HepG2 (cell line): ENCODE results near the gene ASCL3. TPM values are rescaled to one million over a fixed set of nuclear protein-coding genes. Genes with fewer than 3 reads are reported as not detected.

Source experiments
- ATAC-seq: fragments of 200-7000 bp; cut with Tn5 transposase; 3 replicates; pipeline ENCODE4 v1.9.1; 2020; ENCODE audit warnings: mild to moderate bottlenecking, moderate library complexity
- BruUV-seq: library from RNA; stranded (reverse); fragments of 400-500 nt; replicated peaks from 2 replicates; lab custom pipeline; 2021; lab: Mats Ljungman, UMichigan
- CTCF ChIA-PET: fragments of 300-600 bp; formaldehyde crosslinking; extraction: SDS; loops from one replicate; lab custom pipeline; 2021; ENCODE audit warnings: low total read pairs, inconsistent platforms, low intra/inter-chr PET ratio; lab: Yijun Ruan, JAX
- POLR2A ChIA-PET: fragments of 350-600 bp; sonication (Branson Sonifier 250); formaldehyde crosslinking; loops from one replicate; lab custom pipeline; 2020; ENCODE audit warnings: antibody characterized with exemption, inconsistent platforms; lab: Yijun Ruan, JAX
- DNase-seq: peaks from one replicate; pipeline ENCODE4 v3.0.0-alpha.2; 2015; ENCODE audit warnings: low spot score
- FAIRE-seq: peaks from 3 replicates; lab custom pipeline; 2011; peaks lifted over from hg19 to GRCh38; lab: Jason Lieb, UNC
- H2AFZ ChIP-seq: one replicate; pipeline ENCODE4 v1.6.1; 2011; ENCODE audit warnings: low read length, inconsistent platforms
- H3K27ac ChIP-seq: fragments of 300-600 bp; 3 replicates; pipeline ENCODE4 v1.8.0; 2011; ENCODE audit warnings: mixed run types, mild to moderate bottlenecking, mixed read lengths, low read length, inconsistent platforms; ENCODE audit not compliant: insufficient read depth; ENCODE audit errors: extremely low read length
- H3K27me3 ChIP-seq, 2 experiments: fragments of 200-600 bp in 1 of 2; 2 replicates in 1 of 2; 3 replicates in 1 of 2; pipeline versions ENCODE4 v1.6.0 to v1.8.0; 2011; ENCODE audit warnings: low read length in 2 of 2, mild to moderate bottlenecking in 2 of 2, moderate library complexity in 2 of 2, inconsistent platforms in 1 of 2; ENCODE audit not compliant: insufficient read depth in 2 of 2, control insufficient read depth in 1 of 2
- H3K36me3 ChIP-seq, 2 experiments: fragments of 200-600 bp in 1 of 2; replicated peaks in 1 of 2; 2 replicates in 1 of 2; 3 replicates in 1 of 2; pipeline versions ENCODE4 v1.5.1 to v1.8.0; 2011; ENCODE audit warnings: low read length in 2 of 2, inconsistent platforms in 1 of 2; ENCODE audit not compliant: insufficient read depth in 2 of 2, control insufficient read depth in 1 of 2
- H3K4me1 ChIP-seq: 2 replicates; pipeline ENCODE4 v1.5.1; 2012; ENCODE audit warnings: low read length, inconsistent platforms; ENCODE audit not compliant: insufficient read depth
- H3K4me2 ChIP-seq: 2 replicates; pipeline ENCODE4 v1.6.0; 2011; ENCODE audit warnings: low read depth, low read length, inconsistent platforms
- H3K4me3 ChIP-seq, 3 experiments: fragments of 200-600 bp in 1 of 3; sonication (generic), shearing (Covaris generic) in 1 of 3; replicated peaks in 1 of 3; 2 replicates each; pipeline ENCODE4 v1.5.1; 2011 to 2016; ENCODE audit warnings: low read length in 3 of 3, inconsistent platforms in 2 of 3, low read depth in 2 of 3, mild to moderate bottlenecking in 2 of 3, control low read depth in 1 of 3, mixed read lengths in 1 of 3; ENCODE audit not compliant: insufficient read depth in 1 of 3
- H3K79me2 ChIP-seq: one replicate; pipeline ENCODE4 v1.6.1; 2011; ENCODE audit warnings: low read length, inconsistent platforms; ENCODE audit not compliant: insufficient read depth
- H3K9ac ChIP-seq: 2 replicates; pipeline ENCODE4 v1.6.0; 2011; ENCODE audit warnings: mild to moderate bottlenecking, low read depth, low read length, inconsistent platforms; ENCODE audit not compliant: insufficient read depth
- H3K9me3 ChIP-seq: 2 replicates; pipeline ENCODE4 v1.5.1; 2012; ENCODE audit warnings: mild to moderate bottlenecking, low read length
- H4K20me1 ChIP-seq: 2 replicates; pipeline ENCODE4 v1.6.0; 2011; ENCODE audit warnings: inconsistent platforms, mild to moderate bottlenecking, low read length, moderate library complexity; ENCODE audit not compliant: insufficient read depth
- CEBPB ChIP-seq: IDR thresholded peaks from 2 replicates; pipeline ENCODE4 v1.6.1; 2011; ENCODE audit warnings: low read depth, low read length, improper control_type of control experiment, borderline replicate concordance
- FOXA1 ChIP-seq, 2 experiments: fragments of 450-650 bp in 1 of 2; sonication (generic) in 1 of 2; formaldehyde crosslinking in 1 of 2; IDR thresholded peaks; 2 replicates each; pipeline versions ENCODE4 v1.4.0 to v1.6.1; 2016 to 2020; ENCODE audit warnings: missing genetic modification reagents in 1 of 2
- FOXA3 ChIP-seq: IDR thresholded peaks from 2 replicates; pipeline ENCODE4 v1.6.1; 2016; ENCODE audit warnings: missing genetic modification reagents, missing compliant biosample characterization
- KLF16 ChIP-seq, 2 experiments: sonication (generic) in 1 of 2; formaldehyde crosslinking in 1 of 2; IDR thresholded peaks; 2 replicates each; pipeline versions ENCODE4 v1.6.1 to v1.8.0; 2016 to 2023; ENCODE audit warnings: missing genetic modification reagents in 2 of 2, missing compliant biosample characterization in 1 of 2
- MED1 ChIP-seq: sonication (generic); formaldehyde crosslinking; IDR thresholded peaks from 2 replicates; pipeline ENCODE4 v1.4.0; 2020; ENCODE audit warnings: missing genetic modification reagents
- NCOA2 ChIP-seq: sonication (generic); formaldehyde crosslinking; IDR thresholded peaks from 2 replicates; pipeline ENCODE4 v1.8.0; 2022; ENCODE audit warnings: inconsistent platforms
- SNAPC2 ChIP-seq: sonication (generic); formaldehyde crosslinking; IDR thresholded peaks from 2 replicates; pipeline ENCODE4 v1.8.1; 2022; ENCODE audit warnings: mild to moderate bottlenecking, missing genetic modification reagents
- TEAD3 ChIP-seq: optimal IDR thresholded peaks from 2 replicates; pipeline ENCODE3; 2016; ENCODE audit warnings: borderline replicate concordance
- ZFP36L2 ChIP-seq: sonication (generic); formaldehyde crosslinking; IDR thresholded peaks from 2 replicates; pipeline ENCODE4 v1.4.0; 2020; ENCODE audit warnings: missing genetic modification reagents
- ZFP41 ChIP-seq: sonication (generic); formaldehyde crosslinking; IDR thresholded peaks from 2 replicates; pipeline ENCODE4 v1.4.0; 2020; ENCODE audit warnings: mild to moderate bottlenecking, missing genetic modification reagents, borderline replicate concordance
- ZNF17 ChIP-seq: sonication (generic); formaldehyde crosslinking; IDR thresholded peaks from 2 replicates; pipeline ENCODE4 v1.5.0; 2020; ENCODE audit warnings: mild to moderate bottlenecking, missing genetic modification reagents
- ZNF326 ChIP-seq: sonication (generic); formaldehyde crosslinking; IDR thresholded peaks from 2 replicates; pipeline ENCODE4 v1.4.0; 2020; ENCODE audit warnings: missing genetic modification reagents, borderline replicate concordance
- ZNF550 ChIP-seq: sonication (generic); formaldehyde crosslinking; IDR thresholded peaks from 2 replicates; pipeline ENCODE4 v1.4.0; 2020; ENCODE audit warnings: mild to moderate bottlenecking, missing genetic modification reagents, borderline replicate concordance
- ZNF605 ChIP-seq: sonication (generic); formaldehyde crosslinking; IDR thresholded peaks from 2 replicates; pipeline ENCODE4 v1.8.0; 2022; ENCODE audit warnings: mild to moderate bottlenecking, missing genetic modification reagents
- ZNF816 ChIP-seq: sonication (generic); formaldehyde crosslinking; IDR thresholded peaks from 2 replicates; pipeline ENCODE4 v1.8.0; 2022; ENCODE audit warnings: missing genetic modification reagents, mild to moderate bottlenecking, borderline replicate concordance
- WGBS: methylation state at CpG from one replicate; pipeline ENCODE4 v1.1.6; 2017; ENCODE audit warnings: low lambda C conversion rate; 5-methylcytosine and 5-hydroxymethylcytosine counted together
- in situ Hi-C: cut with HindIII; loops from 2 replicates; pipeline ENCODE4 v1.10.0; 2017; ENCODE audit warnings: low pct_unique_long_range_greater_than_20kb; ENCODE audit not compliant: extremely low pct_ligation_motif_present
- intact Hi-C: fragments of 100-400 bp; cut with micrococcal nuclease; formaldehyde crosslinking; loops from one replicate; pipeline ENCODE4 v1.10.0; 2022; ENCODE audit not compliant: unreplicated experiment
- polyA plus RNA-seq, 8 experiments: library from polyadenylated mRNA; depleted of rRNA in 3 of 8; stranded (reverse) in 7 of 8; unstranded in 1 of 8; fragments of >200 nt; fragmentation: Illumina TruSeq in 4 of 8; extraction: Trizol in 4 of 8; gene quantifications; 2 replicates each; pipeline versions ENCODE4 v1.2.1 to v1.2.3, GENCODE V29; 2011 to 2016; ENCODE audit warnings: low read depth in 4 of 8, missing spikeins in 1 of 8, mixed read lengths in 1 of 8; ENCODE audit not compliant: insufficient read depth in 1 of 8
- total RNA-seq, 5 experiments: library from RNA; depleted of rRNA; stranded (reverse); fragments of >200 nt; fragmentation: Illumina TruSeq; extraction: Trizol; gene quantifications; 2 replicates each; pipeline ENCODE4 v1.2.3, GENCODE V29; 2016; ENCODE audit warnings: low read depth in 1 of 5
- TF ChIP-seq, protein P1 (sequence below): sonication (generic); formaldehyde crosslinking; IDR thresholded peaks from 2 replicates; pipeline ENCODE4 v1.4.0; 2020; ENCODE audit warnings: low read depth, mild to moderate bottlenecking, missing genetic modification reagents

The ASCL3 gene
- total and polyA plus RNA-seq, 2 of the 13 experiments (the other 11 are each of a cell fraction or from before 2014, with no cell fraction given) = not detected

GRCh38 chr11:8930456-8931175 lies 12.2 kb downstream of the ASCL3 start:
- H2AFZ ChIP-seq = no peak overlapping the region
- POLR2A ChIA-PET = no interaction called here
- 93% methylated on average over 7 of the region's 12 CpGs for WGBS
- no TSS peak for BruUV-seq
- H3K4me1 ChIP-seq = peaks cover 7% of the 10 kb centered on the region; the same call in 1 of the 2 replicates
- H3K4me3 ChIP-seq = no peak overlapping the region
- DNase-seq (no peak), ATAC-seq (no peak)
- intact Hi-C loops = no loop called here
- H3K9ac ChIP-seq = no peak overlapping the region
- H3K36me3 ChIP-seq = no peaks in the 10 kb centered on the region
- H3K27ac ChIP-seq = no peak overlapping the region
- H3K9me3 ChIP-seq = no peaks in the 10 kb centered on the region
- H3K79me2 ChIP-seq = no peaks in the 10 kb centered on the region
- no peaks in the 10 kb centered on the region for H3K27me3 ChIP-seq
- CTCF ChIA-PET = no interaction called here
- H4K20me1 ChIP-seq = no peaks in the 10 kb centered on the region
- H3K4me2 ChIP-seq = no peak overlapping the region
- no peak for TF ChIP-seq KLF16 (CRISPR knock-in tag; IDR thresholded peaks at IDR 0.05)
- TF ChIP-seq ZNF326 (CRISPR knock-in tag) = no peak
- TF ChIP-seq ZNF550 (CRISPR knock-in tag) = no peak
- TF ChIP-seq, all 625 proteins: peak for 0
- in situ Hi-C loops = no loop called here
- no peak for FAIRE-seq

GRCh38 chr11:8928981-8929615 lies 13.7 kb downstream of the ASCL3 start:
- no peak overlapping the region for H2AFZ ChIP-seq
- no peak overlapping the region for H3K4me2 ChIP-seq
- intact Hi-C loops (no loop called here), in situ Hi-C loops (no loop called here)
- FAIRE-seq (no peak), ATAC-seq (peak; percentile 60), DNase-seq (peak; percentile 48)
- H3K4me1 ChIP-seq = peaks cover 7% of the 10 kb centered on the region; the same call in 1 of the 2 replicates
- no peaks in the 10 kb centered on the region for H3K27me3 ChIP-seq
- no peak overlapping the region for H3K27ac ChIP-seq
- H3K9me3 ChIP-seq = no peaks in the 10 kb centered on the region
- no peak overlapping the region for H3K4me3 ChIP-seq
- ChIA-PET CTCF (no interaction called here), POLR2A (no interaction called here)
- H3K36me3 ChIP-seq = no peaks in the 10 kb centered on the region; a peak in 1 of 5 replicates
- no peak overlapping the region for H3K9ac ChIP-seq
- H3K79me2 ChIP-seq = no peaks in the 10 kb centered on the region
- no peaks in the 10 kb centered on the region for H4K20me1 ChIP-seq
- BruUV-seq = no TSS peak
- 65% methylated on average over 9 of the region's 9 CpGs for WGBS
- TF ChIP-seq FOXA1 (IDR thresholded peaks at IDR 0.05) = no peak
- TF ChIP-seq FOXA1 (CRISPR knock-in tag; IDR thresholded peaks at IDR 0.05) = peak; percentile 43
- no peak for TF ChIP-seq MED1 (CRISPR knock-in tag)
- no peak for TF ChIP-seq ZNF605 (CRISPR knock-in tag)
- TF ChIP-seq ZNF816 (CRISPR knock-in tag) = no peak
- TF ChIP-seq FOXA3 (CRISPR knock-in tag) = 0 out of 2 replicates have a peak, but pooled peaks have one; percentile 37
- no peak for TF ChIP-seq ZFP41 (CRISPR knock-in tag)
- no peak for TF ChIP-seq SNAPC2 (CRISPR knock-in tag)
- TF ChIP-seq, protein P1, sequence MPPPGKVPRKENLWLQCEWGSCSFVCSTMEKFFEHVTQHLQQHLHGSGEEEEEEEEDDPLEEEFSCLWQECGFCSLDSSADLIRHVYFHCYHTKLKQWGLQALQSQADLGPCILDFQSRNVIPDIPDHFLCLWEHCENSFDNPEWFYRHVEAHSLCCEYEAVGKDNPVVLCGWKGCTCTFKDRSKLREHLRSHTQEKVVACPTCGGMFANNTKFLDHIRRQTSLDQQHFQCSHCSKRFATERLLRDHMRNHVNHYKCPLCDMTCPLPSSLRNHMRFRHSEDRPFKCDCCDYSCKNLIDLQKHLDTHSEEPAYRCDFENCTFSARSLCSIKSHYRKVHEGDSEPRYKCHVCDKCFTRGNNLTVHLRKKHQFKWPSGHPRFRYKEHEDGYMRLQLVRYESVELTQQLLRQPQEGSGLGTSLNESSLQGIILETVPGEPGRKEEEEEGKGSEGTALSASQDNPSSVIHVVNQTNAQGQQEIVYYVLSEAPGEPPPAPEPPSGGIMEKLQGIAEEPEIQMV (CRISPR knock-in tag) = no peak
- 0 out of 2 replicates have a peak, but pooled peaks have one; percentile 15 for TF ChIP-seq NCOA2 (CRISPR knock-in tag)
- TF ChIP-seq TEAD3 (CRISPR knock-in tag) = peak; percentile 54
- TF ChIP-seq CEBPB = peak; percentile 26; the same call in 1 of the 2 replicates
- TF ChIP-seq ZNF17 (CRISPR knock-in tag) = no peak
- TF ChIP-seq ZFP36L2 (CRISPR knock-in tag) = no peak
